HL-60 (cell line): ENCODE data around the gene DCTN1.

Experiments
- GABPA ChIP-seq: IDR thresholded peaks from 2 replicates; pipeline ENCODE4 v1.6.1; 2012; ENCODE audit warnings: low read depth
- POLR2AphosphoS5 ChIP-seq: IDR thresholded peaks from 2 replicates; pipeline ENCODE4 v1.6.1; 2012; ENCODE audit warnings: low read depth
- TF ChIP-seq, protein P1 (sequence below): IDR thresholded peaks from one replicate; pipeline ENCODE4 v1.5.1; 2011; ENCODE audit warnings: low read length, control low read depth, inconsistent platforms; ENCODE audit not compliant: insufficient read depth

- TF ChIP-seq POLR2AphosphoS5, result no peak
- TF ChIP-seq, protein P1, sequence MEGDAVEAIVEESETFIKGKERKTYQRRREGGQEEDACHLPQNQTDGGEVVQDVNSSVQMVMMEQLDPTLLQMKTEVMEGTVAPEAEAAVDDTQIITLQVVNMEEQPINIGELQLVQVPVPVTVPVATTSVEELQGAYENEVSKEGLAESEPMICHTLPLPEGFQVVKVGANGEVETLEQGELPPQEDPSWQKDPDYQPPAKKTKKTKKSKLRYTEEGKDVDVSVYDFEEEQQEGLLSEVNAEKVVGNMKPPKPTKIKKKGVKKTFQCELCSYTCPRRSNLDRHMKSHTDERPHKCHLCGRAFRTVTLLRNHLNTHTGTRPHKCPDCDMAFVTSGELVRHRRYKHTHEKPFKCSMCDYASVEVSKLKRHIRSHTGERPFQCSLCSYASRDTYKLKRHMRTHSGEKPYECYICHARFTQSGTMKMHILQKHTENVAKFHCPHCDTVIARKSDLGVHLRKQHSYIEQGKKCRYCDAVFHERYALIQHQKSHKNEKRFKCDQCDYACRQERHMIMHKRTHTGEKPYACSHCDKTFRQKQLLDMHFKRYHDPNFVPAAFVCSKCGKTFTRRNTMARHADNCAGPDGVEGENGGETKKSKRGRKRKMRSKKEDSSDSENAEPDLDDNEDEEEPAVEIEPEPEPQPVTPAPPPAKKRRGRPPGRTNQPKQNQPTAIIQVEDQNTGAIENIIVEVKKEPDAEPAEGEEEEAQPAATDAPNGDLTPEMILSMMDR, result no peak
- TF ChIP-seq GABPA, result no peak
These were observed 11.1 kb upstream of the DCTN1 start for GRCh38 chr2:74391209-74391579.
